SK-N-MC (cell line): Measurements from ENCODE around the gene ENTPD8.
"Not testable (repeated sequence)": the region's sequence is repeated elsewhere in the genome, so short reads cannot be mapped to it uniquely, and the experiment has no call there.

Experiments
- DNase-seq: peaks from one replicate; pipeline ENCODE4 v3.0.0-alpha.2; 2011; ENCODE audit warnings: low read depth, low spot score
- H3K27ac ChIP-seq: fragments of 200-600 bp; sonication (generic); 2 replicates; pipeline ENCODE4 v1.5.1; 2016; ENCODE audit warnings: mixed run types
- H3K36me3 ChIP-seq: fragments of 200-600 bp; sonication (generic); 2 replicates; pipeline ENCODE4 v1.6.1; 2017; ENCODE audit warnings: antibody characterized with exemption, low read length, mixed read lengths; ENCODE audit not compliant: insufficient read depth
- H3K4me3 ChIP-seq: fragments of 200-600 bp; sonication (generic); 2 replicates; pipeline ENCODE4 v1.5.1; 2016
- H3K9ac ChIP-seq: fragments of 200-600 bp; sonication (generic); 2 replicates; pipeline ENCODE4 v1.8.0; 2017; ENCODE audit warnings: mixed run types, mixed read lengths; ENCODE audit not compliant: insufficient read length
- H3K9me3 ChIP-seq: fragments of 200-600 bp; sonication (generic); 2 replicates; pipeline ENCODE4 v1.6.1; 2017; ENCODE audit warnings: low read depth, mild to moderate bottlenecking, antibody characterized with exemption, low read length, moderate library complexity, mixed read lengths
- EZH2 ChIP-seq: fragments of 200-600 bp; sonication (generic); IDR thresholded peaks from one replicate; pipeline ENCODE4 v1.6.1; 2017; ENCODE audit warnings: antibody characterized with exemption
- FOXP2 ChIP-seq: optimal IDR thresholded peaks from 2 replicates; pipeline ENCODE3; 2011; ENCODE audit warnings: mild to moderate bottlenecking, moderate library complexity; ENCODE audit not compliant: insufficient read depth; ENCODE audit errors: extremely low read length, control extremely low read depth
- POLR2AphosphoS5 ChIP-seq: IDR thresholded peaks from 2 replicates; pipeline ENCODE4 v1.6.1; 2012; ENCODE audit warnings: mild to moderate bottlenecking, low read depth, low read length, borderline replicate concordance

ENTPD8 gene

DNA sequence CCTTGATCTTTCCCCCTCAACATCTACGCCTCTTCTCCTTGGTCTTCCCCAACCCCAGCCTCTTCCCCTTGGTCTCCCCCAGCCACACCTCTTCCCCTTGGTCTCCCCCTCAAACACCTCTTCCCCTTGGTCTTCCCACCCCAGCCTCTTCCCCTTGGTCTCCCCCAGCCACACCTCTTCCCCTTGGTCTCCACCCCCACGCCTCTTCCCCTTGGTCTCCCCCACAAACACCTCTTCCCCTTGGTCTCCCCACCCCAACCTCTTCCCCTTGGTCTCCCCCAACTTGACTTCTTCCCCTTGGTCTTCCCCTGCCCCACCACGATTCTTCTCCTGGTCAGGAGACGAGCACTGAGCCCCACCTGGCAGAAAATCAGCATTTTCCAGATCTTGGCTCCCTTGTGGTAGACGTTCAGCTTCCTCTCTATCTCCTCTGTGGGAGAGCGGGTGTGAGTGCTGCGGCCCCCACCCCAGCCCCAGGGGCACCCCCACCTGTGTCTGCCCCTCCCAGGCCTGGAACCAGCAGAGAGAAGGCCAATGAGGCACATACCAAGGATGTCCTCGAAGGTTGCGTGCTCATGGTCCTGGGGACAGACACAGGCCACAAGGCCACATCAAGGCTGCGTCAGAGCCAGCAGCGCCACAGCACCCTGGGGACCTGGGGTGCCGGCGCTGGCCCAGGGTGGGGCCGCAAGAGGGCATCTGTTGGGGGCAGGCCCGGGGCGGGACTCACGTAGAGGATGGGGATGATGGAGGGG is 11.0 kb upstream of the ENTPD8 start:
- Histone ChIP-seq H3K9ac (no peak overlapping the region), H3K4me3 (no peak overlapping the region), H3K9me3 (no peaks in the 10 kb centered on the region), H3K36me3 (no peaks in the 10 kb centered on the region; the same call in 1 of the 2 replicates), H3K27ac (no peak overlapping the region)
- TF ChIP-seq EZH2, result no peak
- no peak for TF ChIP-seq FOXP2
- no peak for TF ChIP-seq POLR2AphosphoS5
- no peak for DNase-seq

DNA sequence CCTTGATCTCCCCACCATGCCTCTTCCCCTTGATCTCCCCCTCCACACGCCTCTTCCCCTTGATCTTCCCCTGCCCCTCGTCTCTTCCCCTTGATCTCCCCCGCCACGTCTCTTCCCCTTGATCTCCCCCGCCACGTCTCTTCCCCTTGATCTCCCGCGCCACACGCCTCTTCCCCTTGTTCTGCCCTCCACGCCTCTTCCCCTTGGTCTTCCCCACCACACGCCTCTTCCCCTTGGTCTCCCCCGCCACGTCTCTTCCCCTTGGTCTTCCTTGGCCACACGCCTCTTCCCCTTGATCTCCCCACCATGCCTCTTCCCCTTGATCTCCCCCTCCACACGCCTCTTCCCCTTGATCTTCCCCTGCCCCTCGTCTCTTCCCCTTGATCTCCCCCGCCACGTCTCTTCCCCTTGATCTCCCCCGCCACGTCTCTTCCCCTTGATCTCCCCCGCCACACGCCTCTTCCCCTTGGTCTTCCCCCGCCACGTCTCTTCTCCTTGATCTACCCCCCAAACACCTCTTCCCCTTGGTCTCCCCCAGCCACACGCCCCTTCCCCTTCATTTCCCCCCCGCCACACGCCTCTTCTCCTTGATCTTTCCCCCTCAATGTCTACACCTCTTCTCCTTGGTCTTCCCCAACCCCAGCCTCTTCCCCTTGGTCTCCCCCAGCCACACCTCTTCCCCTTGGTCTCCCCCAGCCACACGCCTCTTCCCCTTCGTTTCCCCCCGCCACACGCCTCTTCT is 10.3 kb upstream of the ENTPD8 start:
- not testable (repeated sequence) for H3K4me3 ChIP-seq, H3K9ac ChIP-seq, H3K9me3 ChIP-seq, H3K36me3 ChIP-seq, H3K27ac ChIP-seq, DNase-seq

DNA sequence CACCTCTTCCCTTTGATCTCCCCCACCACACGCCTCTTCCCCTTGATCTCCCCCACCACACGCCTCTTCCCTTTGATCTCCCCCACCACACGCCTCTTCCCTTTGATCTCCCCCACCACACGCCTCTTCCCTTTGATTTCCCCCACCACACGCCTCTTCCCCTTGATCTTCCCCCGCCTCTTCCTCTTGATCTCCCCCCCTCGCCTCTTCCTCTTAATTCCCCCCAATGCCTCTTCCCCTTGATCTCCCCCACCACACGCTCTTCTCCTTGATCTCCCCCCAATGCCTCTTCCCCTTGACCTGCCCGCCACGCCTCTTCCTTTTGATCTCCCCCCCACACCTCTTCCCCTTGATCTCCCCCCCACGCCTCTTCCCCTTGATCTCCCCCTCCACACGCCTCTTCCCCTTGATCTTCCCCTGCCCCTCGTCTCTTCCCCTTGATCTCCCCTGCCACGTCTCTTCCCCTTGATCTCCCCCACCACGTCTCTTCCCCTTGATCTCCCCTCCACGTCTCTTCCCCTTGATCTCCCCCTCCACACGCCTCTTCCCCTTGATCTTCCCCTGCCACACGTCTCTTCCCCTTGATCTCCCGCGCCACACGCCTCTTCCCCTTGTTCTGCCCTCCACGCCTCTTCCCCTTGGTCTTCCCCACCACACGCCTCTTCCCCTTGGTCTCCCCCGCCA is 9.5 kb upstream of the ENTPD8 start:
- not testable (repeated sequence) for H3K36me3 ChIP-seq, DNase-seq

DNA sequence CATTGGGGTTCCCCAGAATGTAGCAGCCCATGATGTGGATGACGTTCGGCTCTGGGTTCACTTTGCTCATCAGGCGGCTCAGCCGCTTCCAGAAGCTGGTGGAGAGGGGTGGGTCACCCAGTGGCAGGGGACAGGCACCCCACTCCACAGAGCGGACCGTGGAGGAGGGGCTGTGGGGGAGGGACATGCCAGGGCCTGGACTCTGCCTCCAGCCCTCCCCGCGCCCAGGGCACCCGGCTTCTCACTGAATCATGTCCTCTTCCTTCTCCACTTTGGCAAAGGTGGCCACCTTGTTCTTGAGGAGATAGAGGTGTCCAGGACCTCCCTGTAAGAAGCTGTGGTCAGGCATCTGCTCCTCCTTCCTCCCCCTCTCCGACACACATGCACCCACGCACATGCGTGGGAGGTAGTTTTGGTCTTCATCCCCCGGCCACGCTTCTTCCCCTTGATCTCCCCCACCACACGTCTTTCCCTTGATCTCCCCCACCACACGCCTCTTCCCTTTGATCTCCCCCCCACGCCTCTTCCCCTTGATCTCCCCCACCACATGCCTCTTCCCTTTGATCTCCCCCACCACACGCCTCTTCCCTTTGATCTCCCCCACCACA is 8.9 kb upstream of the ENTPD8 start:
- H3K9ac ChIP-seq, result no peak overlapping the region
- H3K27ac ChIP-seq, result no peak overlapping the region
- no peaks in the 10 kb centered on the region; the same call in 1 of the 2 replicates for H3K36me3 ChIP-seq
- no peak for TF ChIP-seq EZH2
- TF ChIP-seq POLR2AphosphoS5, result no peak
- no peak for TF ChIP-seq FOXP2
- no peak for DNase-seq
- H3K9me3 ChIP-seq, result no peaks in the 10 kb centered on the region
- no peak overlapping the region for H3K4me3 ChIP-seq

More for the DNA sequence above, 9.5 kb upstream of the ENTPD8 start:
- H3K9me3 ChIP-seq, H3K9ac ChIP-seq, H3K27ac ChIP-seq, H3K4me3 ChIP-seq: not testable (repeated sequence)

DNA sequence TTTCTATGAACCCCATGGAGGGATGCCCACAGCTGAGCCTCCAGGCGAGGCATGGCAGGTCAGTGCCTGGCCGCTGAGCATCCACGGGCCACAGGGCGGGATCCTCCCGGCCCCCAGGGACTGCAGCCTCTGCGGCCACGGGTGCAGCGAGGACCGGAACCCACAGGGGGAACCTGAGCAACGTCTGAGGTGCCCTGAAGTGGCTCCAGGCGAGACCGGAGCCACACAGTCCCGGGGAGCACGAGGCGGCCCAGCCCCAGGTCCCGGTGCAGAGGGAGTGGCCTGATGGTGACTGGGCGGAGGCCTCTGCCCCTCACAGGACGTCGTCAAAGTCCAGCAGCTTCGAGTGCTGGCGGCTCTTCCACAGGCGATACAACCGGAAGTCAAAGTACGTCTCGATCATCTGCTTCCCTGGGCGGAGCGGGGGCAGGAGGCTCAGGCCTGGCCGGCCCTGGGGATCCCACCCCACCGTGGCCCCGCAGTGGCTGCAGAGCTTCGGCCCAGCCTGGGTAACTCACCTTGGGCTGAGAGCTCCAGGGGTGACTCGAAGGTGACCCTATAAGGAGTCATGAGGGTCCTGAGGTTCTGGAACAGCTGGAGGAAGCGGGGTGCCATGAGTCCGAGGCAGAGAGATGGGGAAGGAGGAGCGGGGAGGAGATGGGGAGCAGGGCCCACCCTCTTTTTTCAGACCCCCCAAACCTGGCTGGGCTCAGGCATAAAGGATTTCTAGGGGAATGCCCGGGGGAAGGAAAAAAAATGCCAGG is 8.1 kb upstream of the ENTPD8 start:
- no peak for DNase-seq
- no peak overlapping the region for H3K4me3 ChIP-seq
- no peak overlapping the region for H3K9ac ChIP-seq
- H3K9me3 ChIP-seq, result no peaks in the 10 kb centered on the region
- TF ChIP-seq POLR2AphosphoS5 (no peak), EZH2 (no peak), FOXP2 (no peak)
- H3K36me3 ChIP-seq, result no peaks in the 10 kb centered on the region; the same call in 1 of the 2 replicates
- H3K27ac ChIP-seq, result no peak overlapping the region

DNA sequence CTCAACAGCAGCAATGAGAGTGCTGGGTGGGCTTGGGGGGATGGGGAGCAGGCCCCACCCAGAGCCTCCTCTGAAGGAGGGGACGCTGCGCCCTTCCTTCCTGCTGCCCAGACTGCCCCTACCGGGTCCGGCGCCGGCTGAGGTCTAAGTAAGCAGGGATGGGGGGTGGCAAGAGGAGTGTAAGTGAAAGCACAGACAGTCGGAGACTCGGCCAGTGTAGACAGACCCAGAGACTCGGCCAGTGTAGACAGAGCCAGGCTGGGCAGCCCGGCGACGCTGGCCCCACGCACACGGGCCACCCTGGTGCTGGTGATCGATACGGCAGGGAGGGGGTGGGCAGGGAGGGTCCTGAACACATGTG is 7.4 kb upstream of the ENTPD8 start:
- H3K36me3 ChIP-seq, result no peaks in the 10 kb centered on the region; the same call in 1 of the 2 replicates
- H3K9ac ChIP-seq, result no peak overlapping the region
- DNase-seq, result no peak
- no peaks in the 10 kb centered on the region for H3K9me3 ChIP-seq
- TF ChIP-seq POLR2AphosphoS5 (no peak), EZH2 (no peak), FOXP2 (no peak)
- H3K27ac ChIP-seq, result no peak overlapping the region
- no peak overlapping the region for H3K4me3 ChIP-seq

DNA sequence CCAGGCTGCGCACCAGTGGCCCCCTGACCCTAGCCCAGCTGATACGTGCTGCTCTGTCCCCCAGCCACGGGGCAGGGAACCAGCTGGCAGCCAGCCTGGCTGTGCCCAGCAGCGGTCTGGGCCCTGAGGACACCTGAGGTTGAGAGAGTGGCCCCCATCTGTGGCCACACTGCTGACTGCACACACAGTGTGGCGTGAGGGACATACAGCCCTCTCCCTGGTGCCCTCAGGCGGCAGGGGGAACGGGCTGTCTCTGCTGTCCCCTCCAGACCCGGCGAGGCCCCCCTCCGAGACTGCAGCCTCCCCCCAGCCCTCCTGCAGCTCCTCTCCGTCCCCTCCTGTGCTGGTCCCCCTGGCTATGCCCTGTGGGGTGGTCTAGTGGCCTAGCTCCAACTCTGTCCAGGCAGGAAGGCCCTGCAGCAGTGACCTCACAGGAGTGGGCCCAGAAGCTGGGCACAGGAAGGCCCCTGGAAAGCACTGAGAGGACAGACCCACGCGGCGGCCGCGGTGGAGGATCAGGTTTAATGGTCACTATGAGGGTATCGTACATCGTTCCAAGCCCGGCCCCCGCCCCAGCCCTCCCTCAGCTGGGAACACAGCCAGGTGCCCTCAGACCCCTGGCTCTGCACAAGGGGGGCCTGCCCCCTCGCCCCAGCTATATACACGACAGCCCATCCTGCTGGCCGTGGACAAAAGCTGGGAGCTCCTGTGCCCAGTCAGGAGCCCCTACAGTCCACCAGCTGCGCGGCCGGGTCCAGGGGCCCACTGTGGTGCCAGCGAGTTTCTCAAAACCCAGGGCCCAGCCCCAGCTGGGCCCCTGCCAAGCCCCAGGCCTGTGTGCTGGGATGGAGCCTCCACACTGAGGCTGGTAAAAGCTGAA is 6.8 kb upstream of the ENTPD8 start:
- TF ChIP-seq FOXP2 (no peak), EZH2 (no peak), POLR2AphosphoS5 (no peak)
- Histone ChIP-seq H3K27ac (peak overlapping the region; percentile 86; the same call in 1 of the 2 replicates), H3K9ac (no peak overlapping the region), H3K9me3 (no peaks in the 10 kb centered on the region), H3K4me3 (no peak overlapping the region), H3K36me3 (no peaks in the 10 kb centered on the region; the same call in 1 of the 2 replicates)
- no peak for DNase-seq
